Activated CD8-positive, alpha-beta memory T cell treated with anti-CD3 and anti-CD28 coated beads, Interleukin-2, amount 50 U/mL, for 48 hours (primary cell): Measurements from ENCODE around the gene UBL4B.

Experiments
- DNase-seq: peaks from one replicate; pipeline ENCODE4 v3.0.0-alpha.2; 2020

Gene UBL4B

DNA sequence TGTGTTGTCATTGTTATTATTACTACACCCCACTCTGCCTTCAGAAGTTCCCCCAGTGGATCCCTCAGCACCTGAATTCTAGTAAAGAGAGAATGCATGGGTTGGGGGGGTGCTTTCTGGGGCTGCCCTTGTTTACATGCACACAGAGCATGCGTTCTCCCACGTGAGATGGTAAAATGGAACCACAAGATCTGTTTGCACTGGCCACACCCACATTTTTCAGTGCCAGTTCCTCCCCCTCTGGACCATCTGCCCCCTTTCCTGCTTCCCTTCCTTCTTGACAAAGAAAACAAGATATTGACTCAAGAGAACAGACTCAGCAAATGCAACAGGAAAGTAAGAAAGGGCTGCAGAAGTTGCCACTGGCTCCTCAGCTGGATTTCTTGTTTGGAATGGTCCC lies 46.9 kb downstream of the UBL4B start:
- no peak for DNase-seq

- no peak for DNase-seq
Measured at GRCh38 chr1:110160538-110161100, 48.4 kb downstream of the UBL4B start.

- DNase-seq, result no peak
Measured at GRCh38 chr1:110161165-110161564, 48.9 kb downstream of the UBL4B start.

DNA sequence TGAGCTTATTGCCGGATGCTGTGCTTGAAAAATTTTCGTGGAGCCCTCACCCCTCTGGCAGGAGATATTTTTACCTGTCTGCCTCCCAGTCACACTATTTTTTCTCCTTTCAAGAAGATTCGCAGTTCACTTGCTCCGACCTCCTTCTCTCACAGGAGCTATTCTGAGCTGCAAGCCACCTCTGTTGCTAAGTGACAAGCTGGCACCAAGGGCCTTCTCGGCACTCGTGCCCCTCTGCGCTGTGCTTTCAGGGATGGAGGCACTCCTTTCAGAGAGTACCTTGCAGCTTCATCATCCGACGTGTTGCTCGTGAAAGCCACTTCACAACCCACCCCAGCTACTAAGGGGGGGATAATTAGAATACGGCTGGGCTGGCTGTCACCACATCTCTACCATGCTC lies 49.6 kb downstream of the UBL4B start:
- DNase-seq, result no peak
